NCI-H2107 (cell line): ENCODE data around the gene MGAT5B.

Experiments
- DNase-seq: peaks from one replicate; lab custom pipeline; 2025; lab: John Stamatoyannopoulos, UW

MGAT5B gene

DNA sequence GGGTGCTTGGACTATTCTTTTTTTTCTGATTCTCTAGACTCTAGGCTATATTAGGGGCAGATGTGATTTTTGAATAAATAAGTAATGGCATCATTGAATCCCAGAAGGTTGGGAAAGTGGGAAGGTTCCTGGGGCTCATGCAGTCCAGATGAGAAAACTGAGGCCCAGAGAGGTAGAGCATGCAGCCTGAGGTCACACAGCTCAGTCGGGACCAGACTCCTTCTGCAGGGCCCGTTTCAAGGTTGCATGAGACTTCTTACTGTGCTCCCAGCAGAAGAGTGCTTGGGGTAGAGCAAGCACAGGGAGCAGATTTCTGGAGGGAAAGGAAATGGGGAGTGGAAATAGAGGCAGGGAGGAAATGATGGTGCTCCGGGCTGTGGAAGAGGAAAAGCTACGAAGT is 59.8 kb downstream of the MGAT5B start:
- DNase-seq, result no peak

DNA sequence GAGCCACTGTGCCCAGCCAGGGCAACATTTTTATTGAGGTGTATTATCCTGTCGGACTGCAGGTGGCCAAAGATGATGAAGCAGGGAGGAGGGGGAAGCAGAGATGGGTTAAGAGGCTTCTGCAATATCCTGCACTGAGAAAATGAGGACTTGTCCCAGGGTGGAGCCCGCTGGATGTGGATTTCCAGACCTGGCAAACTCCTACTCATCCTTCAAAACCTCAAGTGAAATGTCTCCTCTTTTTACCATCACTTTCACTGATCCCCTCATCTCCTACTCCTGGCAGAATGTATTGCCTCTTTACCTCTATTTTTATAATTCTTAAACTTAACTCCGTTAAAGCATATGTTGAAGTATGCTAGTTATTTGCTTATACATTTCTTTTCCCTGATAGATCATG is 60.9 kb downstream of the MGAT5B start:
- DNase-seq, result no peak

DNA sequence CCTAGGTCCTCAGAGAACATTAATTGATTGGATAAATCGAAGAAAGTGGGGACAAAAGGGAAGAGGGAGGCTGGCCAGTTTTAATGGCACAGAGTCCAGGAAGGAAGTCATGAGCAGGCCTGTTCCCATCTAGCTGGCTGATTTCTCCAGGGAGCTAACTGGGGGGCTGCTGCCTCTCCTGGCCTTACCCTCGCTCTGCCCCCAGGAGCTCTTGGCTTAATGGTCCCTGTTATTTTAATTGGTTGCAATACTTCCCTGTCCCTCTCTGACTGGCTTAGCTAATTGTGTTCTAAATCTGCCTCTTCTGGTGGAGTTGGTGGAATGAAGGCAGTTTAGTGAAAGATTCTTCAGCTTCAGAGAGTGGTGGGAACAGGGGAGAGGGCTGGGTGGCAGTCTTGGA is 61.4 kb downstream of the MGAT5B start:
- DNase-seq, result no peak

DNA sequence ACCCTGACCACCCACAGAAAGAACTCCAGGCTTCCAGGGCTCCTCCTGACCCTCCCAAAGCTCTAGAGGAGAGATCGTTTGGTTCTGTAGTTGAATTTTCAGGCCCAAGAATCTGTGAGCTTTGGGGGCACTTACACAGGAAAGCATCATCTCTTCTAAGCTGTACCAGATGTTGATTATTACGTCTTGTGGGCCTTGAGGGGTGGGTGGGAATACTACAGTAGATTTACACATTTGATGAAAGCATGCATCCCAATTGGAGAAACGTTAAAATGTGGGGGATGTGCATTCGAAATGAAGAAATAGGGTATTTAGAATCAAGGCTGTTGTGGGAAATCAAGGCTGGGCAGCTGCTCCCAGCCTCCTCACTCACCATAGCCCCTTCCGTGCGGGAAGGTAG is 61.9 kb downstream of the MGAT5B start:
- no peak for DNase-seq

DNA sequence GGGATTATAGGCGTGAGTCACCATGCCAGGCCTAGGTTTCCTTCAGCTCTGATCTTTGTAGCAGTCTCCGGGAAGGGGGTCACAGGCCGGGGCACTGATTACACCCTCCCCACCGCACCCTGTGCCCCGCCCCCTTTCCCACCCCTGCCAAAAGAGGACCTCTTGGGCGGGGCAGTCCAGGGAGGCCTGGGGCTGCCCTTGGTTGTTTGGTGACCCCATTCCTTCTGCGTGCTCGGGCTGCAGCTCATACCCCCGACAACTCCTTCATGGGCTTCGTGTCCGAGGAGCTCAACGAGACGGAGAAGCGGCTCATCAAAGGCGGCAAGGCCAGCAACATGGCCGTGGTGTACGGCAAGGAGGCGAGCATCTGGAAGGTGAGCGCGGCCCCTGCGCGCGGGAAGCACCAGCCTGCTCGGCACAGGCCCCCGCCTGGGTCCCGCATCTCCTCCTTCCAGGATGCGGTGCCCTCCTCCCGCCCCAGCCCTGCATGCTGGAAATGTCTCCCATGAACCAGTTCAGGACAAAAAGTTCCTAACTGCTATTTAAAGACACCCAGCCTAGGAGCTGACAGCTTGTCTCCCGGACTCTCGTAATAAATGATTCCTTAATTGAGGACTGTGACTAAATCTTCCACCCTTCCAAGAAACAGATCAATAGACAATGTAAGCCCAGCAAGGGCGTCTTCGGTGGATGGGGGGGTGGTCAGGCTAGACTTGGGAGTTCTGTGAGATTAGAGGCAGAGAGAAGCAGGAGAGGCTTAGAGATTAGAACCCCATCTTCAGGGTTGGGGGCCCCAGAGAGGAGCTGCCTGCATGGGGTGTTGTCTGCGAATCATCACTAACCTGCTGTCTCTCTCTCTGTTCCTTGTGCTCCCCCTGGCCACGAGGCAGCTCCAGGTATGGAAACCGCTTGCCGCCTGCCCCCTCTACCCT is 64.5 kb downstream of the MGAT5B start:
- DNase-seq, result no peak

DNA sequence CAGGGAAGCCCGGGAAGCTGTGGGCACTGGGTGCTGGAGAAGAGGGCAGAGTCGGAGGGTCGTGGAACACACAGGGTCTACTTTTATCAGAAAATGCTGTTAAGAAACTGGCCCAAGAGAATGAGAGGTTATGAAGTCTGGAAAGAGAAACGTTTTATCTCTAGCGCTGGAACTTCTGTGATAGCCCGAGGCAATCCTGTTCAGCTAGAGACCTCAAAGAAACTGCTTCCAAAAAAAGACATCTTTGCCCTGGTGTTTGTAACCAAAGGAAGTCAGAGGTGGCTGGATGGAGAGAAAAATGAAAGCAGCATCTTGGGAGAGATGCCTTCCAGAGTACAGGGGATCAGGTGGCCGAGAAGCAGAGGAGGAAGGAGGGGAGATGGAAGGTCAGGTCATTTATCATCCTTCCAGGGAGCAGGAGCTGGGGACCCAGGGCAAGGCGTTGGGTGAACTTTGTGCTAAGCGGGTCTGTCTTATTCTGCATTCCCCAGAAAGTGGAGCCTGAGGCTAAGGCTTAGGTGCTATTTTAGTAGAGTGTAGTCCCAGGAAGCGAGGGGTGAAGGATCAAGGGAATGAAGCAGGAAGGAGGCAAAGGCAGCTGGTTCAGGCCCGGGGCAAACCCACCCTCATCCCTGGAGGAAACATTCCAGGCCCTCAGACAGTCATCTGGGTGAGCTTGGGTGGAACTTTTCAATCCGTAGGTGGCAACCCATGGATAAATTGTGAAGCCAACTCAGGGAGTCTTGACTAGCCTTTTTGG is 66.5 kb downstream of the MGAT5B start:
- DNase-seq, result no peak

DNA sequence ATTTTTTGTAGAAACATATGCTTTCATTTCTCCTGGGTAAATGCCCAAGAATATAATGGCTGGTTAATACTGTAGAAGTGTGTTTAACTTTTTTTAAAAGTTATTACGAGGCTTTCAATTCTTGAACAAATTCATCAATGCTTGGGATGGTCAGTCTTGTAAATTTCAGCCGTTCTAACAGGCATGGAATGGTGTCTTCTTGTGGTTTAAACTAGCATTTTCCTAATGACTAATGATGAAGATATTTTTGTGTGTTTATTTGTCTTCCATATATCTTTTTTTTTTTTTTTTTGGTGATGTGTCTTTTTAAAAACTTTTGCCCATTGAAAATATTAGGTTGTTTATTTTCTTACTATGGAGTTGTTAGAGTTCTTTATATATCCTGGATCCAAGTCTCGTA is 67.1 kb downstream of the MGAT5B start:
- no peak for DNase-seq

DNA sequence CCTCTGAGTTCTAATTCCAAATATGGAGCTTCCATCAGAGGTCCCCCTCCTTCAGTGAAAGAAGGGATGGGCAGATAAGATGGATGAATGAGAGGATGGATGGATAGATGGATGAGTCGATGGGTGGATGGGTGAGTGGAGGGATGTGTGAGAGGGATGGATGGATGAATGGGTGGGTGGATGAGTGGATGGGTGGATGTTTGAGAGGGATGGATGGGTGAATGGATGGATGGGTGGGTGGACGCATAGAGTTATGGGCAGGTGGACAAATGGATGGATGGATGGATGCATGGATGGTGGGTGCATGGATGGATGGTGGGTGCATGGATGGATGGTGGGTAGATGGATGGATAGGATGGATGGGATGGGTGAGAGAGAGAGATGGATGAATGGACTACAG is 69.0 kb downstream of the MGAT5B start:
- DNase-seq, result no peak

DNA sequence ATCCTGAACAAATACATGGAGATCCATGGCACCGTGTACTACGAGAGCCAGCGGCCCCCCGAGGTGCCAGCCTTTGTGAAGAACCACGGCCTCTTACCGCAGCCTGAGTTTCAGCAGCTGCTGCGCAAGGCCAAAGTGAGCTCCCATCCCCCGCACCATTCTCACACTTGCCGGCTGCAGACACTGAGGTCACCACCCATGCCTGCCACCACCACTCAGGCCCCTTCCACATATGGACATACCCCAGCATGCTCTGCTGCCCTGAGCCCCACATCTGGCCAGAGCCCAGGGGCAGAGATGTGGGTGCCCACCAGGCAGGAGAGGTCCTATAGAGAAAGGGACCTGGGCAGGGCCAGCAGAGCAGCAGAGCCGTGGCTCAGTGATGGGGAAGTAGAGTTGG is 69.8 kb downstream of the MGAT5B start:
- DNase-seq, result peak; percentile 55

DNA sequence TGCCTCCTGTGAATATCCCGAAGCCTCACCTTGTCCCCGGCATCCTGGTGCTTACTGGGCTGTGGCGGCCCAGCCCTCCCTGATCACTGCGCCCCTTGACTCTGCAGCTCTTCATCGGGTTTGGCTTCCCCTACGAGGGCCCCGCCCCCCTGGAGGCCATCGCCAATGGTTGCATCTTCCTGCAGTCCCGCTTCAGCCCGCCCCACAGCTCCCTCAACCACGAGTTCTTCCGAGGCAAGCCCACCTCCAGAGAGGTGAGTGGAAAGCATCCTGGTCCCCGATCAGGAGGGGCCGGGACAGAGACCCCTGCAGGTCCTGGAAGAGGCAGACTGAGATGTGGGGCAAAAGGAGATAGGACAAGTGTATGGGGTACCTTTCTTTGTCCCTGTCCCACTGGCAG is 72.1 kb downstream of the MGAT5B start:
- DNase-seq, result no peak

DNA sequence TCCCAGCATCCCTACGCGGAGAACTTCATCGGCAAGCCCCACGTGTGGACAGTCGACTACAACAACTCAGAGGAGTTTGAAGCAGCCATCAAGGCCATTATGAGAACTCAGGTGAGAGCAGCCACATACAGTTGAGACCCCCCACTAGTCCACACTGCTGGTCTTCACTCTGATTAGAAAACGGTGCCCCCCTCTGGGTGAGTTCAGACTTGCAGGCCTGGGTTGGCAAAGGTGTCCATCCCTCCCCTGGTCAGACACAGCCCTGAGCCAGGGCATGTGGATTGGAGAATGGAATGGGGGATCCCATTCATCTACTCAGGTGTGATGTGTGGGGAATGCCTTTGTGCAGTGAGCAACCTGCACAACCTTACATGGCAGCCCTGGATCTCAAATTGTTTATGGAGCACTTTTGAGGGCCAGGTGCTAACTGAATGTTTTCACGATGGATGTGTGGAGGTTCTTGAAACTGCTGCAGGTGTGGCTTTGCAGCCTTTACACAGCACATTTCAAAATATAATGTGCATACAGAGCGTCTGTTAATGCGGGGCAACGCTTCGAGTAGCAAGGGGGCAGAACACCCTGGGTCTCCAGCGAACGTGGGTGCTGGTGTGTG is 72.6 kb downstream of the MGAT5B start:
- DNase-seq, result no peak

DNA sequence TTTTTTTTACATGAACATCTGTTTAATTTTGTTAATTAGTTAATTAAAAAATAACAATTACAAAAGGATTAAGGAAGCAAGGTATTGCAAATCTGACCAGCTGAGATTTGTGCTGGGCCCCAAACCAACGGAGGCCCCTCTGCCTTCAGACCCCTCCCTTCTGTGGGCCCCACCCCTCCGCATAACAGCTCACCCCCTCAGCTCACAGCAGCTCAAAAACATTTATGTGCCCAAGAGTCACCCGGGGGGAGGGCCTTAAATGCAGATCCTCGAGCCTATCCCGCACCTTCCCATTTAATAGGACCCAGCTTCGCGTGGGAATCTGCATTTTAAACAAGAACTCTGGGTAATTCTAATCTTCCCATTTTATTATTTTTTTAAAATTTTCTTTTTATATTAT is 75.0 kb downstream of the MGAT5B start:
- DNase-seq, result no peak

DNA sequence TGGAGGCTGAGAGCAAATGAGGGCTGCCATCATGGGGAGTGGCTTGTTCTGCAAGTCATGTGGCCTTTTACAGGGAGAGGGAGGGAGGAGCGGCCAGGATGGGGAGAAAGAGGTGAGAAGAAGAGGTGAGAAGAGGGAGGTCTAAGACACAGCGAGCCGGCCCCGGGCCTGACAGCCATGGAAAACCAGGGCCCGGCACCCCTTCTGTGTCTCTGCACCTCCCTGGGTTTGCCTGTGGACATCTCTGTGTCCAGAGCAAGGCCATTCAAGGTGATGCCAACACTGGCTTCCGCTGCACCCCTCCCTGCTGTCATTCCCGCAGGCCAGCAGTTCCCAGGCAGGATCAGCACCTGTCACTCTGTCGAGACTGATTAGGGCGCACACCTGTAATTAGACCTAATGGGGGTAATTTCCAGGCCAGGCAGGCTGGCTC is 75.6 kb downstream of the MGAT5B start:
- DNase-seq, result peak; percentile 10

DNA sequence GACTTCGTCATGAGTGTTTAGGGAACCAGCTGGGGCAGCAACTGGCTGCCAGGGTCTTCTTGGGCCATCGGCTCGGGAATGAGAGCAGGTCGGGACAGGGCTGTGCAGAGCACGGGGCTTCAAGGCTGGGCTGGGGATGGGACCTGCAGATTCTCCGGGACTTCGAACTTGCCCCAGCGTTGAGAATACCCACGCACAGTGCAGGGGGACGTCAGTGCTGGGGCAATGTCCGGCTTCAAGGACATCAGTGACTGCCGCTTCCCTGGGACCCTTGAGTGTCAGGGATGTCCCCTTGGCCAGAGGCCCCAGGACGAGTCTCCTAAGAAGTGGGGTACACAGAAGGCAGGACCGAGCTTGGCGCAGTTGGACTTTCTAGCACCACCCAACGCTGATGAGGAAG is 76.3 kb downstream of the MGAT5B start:
- no peak for DNase-seq

DNA sequence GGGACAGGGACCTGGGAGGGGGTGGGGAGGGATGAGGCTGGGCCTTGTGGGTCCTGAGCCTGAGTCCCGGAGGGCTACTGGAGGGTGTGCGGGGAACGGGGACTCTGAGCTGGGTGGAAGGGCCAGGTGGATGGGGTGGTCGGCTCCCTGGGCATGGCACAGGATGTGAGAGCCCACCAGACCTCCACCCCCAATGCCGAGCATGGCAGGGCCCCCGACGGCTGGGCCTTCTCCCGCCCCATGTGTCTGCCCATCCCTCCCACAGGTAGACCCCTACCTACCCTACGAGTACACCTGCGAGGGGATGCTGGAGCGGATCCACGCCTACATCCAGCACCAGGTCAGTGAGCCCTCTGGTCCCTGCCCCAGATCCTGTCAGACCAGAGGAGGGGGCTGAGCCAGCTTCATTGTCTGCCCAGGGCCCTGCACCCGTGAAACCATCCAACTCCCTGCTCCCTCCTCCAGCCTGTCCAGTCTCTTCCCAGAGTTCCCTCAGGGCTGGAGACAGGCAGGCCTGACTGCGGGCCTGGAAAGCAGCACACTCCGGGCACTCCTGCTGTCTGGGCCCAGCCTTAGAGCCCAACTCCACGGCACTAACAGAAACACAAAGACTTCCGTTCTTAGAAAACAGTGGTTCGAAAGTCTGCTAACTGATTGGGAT is 78.0 kb downstream of the MGAT5B start:
- DNase-seq, result no peak

DNA sequence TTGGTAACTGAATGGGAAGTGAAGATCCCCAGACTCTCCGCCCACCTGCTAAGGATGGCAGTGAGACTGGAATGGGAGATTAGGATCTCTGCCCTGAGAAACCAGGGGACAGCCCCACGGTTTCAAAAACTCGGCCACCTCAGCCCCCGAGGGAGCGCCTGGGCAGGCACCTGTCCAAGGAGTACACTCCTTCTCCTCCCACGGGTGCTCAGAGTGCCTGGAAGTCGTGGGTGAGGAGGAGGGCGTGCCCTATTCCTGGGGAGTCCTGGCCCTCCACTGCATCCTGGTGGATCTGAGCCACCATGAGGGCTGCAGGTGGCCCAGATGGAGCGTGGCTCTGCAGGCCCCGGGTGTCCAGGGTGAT is 78.5 kb downstream of the MGAT5B start:
- no peak for DNase-seq

DNA sequence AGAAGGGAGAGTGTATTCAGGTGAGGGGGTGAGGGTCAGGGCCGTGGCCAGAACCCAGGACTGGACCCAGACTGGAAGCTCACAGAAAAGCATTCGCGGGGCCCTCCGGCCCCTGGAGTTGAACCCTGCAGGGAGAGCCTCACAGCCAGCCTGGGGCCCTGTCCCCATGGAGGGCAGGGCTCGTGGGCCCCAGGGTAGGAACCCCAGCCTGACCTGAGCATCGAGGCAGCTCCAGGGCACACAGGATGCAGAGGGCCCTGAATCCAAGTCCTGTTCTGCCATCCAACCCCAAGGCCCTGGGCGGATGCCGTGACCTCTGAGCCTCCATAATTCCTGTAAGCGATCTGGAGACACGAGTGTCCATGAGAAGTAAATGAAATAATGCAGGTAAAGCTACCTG is 79.1 kb downstream of the MGAT5B start:
- no peak for DNase-seq

DNA sequence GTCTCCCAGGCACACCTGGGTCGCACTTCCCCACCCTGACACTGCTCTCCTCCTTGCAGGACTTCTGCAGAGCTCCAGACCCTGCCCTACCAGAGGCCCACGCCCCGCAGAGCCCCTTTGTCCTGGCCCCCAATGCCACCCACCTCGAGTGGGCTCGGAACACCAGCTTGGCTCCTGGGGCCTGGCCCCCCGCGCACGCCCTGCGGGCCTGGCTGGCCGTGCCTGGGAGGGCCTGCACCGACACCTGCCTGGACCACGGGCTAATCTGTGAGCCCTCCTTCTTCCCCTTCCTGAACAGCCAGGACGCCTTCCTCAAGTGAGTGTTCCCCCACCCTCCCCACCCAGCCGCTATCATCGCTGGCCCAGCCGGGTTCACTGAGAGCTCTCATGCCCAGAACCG is 79.6 kb downstream of the MGAT5B start:
- no peak for DNase-seq

DNA sequence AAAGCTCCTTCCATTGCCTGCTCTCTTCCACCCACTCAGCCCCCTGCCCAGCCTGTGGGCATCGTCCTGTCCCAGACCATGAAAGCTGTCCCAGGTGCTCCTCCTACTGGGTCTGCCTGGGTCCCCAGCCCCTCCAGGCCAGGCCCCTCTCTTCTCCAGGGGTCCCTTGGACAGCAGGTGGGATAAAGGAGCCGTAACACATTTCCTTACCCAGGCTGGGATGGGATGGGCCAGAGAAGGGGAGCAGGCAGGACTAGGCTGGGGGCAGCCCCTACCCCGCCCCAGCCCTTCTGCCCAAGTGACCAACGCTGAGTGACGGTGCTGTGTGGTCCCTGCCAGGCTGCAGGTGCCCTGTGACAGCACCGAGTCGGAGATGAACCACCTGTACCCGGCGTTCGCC is 80.1 kb downstream of the MGAT5B start:
- DNase-seq, result no peak

DNA sequence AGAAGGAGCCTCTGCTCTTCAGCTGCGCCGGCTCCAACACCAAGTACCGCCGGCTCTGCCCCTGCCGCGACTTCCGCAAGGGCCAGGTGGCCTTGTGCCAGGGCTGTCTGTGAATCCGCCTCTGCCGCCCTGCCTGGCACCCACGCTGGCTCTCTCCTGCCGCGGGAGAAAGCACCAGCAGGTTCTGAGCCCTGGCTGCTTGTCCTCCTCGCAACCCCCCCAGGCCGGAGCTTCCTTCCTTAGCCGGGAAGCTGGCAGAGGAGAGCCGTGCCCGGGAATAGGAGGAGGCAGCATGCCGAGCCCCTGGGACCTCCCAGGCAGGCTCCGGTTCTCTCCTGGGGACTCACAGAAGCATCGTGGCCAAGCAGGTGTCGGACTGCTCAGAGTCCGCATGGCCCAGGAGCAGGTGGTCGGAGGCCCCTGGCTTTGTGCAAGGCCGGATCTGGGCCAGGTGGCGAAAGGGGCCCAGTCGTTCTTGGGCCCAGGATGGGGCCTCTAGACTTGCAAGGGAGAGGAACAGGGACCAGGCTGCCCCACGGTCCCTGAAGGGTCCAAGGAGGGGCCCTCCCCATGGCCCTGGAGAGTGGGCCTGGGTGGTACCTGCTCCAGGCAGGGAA is 80.6 kb downstream of the MGAT5B start:
- DNase-seq, result peak; percentile 53

DNA sequence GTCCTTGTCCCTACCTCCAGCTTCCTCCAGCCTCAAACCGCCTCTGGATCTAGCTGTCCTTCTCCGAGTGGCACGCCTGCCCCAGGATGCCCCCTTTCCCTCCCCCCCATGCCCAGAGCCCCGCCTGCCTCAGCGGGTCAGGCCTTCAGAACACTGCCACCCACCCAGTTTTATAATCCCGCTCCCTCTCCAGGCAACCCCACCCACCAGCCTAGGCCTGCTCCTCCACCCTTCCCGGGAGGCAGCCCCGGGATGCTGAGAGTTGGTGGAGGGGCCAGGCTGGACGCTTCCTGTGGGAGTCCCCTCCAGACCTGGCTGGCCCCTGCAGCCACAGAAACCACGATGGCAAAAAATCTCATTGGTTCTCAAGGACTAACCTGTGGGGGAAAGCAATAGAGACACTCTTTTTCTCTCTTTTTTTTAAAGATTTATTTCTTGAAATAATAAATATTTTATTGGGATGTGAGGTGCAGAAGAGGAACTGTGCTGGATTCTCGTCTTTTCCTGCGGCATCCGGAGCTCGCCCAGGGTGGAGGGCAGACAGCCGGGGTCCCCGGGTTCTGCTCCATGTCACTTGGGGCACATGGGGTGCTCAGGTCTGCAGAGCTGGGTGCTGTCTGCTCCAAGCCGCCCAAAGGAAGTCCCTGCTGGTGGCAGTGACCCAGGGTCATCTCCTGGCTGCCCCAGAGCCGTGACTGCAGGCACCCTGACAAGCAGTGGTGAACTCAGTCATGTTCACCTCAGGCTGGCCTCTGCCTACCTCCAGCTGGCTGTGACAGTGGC is 81.9 kb downstream of the MGAT5B start:
- no peak for DNase-seq
